GM21515 (cell line): ENCODE data around the gene HNRNPCL2.
"Not testable (repeated sequence)": the region's sequence is repeated elsewhere in the genome, so short reads cannot be mapped to it uniquely, and the experiment has no call there.

ENCODE experiments used
- ATAC-seq: cut with Tn5 transposase; IDR thresholded peaks from one replicate; pipeline ENCODE4 v1.9.1; 2021; ENCODE audit not compliant: unreplicated experiment

The HNRNPCL2 gene

DNA sequence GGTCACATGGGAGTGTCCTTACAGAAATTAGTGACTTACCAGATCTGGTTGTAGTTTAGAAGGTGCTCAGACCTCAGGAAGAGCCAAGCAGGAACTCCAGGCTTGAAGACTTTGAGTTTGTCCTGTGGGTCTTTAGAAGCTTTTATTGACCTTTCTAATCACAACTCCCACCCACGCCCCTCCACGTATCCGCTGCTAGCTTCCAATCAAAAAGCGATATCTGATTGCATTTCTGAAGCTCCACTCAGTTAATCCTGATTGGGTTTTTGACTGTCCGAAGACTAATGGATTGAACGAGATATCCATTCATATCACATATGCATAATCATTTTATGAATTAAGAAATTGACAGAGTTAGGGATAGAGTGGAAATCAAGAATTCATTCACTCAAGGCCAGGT, at the start of gene HNRNPCL2:
Gene HNRNPCL2, minus strand, starts transcription at position 101 of the 400 bp plus-strand sequence. CDS start 454 bp downstream, outside the sequence.
- not testable (repeated sequence) for ATAC-seq

DNA sequence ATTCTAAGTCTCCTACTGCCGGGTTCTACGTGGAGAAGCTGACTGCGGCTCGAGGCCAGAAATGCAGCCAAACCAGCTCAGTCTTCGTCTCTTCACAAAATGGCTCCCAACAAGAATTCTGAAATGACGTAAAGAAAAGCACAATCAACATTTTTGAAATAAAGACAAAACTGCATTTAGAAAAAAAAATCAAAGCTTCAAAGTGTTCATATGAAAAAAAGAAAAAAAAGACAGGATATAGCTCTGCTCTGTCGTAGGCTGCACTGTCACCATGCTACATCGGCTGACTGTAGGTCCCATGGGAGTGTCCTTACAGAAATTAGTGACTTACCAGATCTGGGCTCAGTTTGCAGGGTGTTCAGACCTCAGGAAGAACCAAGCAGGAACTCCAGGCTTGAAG, 48.9 kb upstream of the HNRNPCL2 start, which contains the start of gene HNRNPCL4:
Gene HNRNPCL4, minus strand, starts transcription at position 101 of the 400 bp plus-strand sequence. CDS start 164 bp downstream, outside the sequence.
- not testable (repeated sequence) for ATAC-seq

DNA sequence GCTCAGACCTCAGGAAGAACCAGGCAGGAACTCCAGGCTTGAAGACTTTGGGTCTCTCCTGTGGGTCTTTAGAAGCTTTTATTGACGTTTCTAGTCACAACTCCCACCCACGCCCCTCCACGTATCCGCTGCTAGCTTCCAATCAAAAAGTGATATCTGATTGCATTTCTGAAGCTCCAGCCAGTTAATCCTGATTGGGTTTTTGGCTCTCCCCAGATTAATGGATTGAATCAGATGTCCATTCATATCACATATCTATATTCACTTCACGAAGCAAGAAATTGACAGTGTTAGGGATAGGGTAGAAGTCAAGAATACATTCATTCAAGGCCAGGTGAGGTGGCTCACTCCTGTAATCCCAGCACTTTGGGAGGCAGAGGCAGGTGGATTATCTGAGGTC, 39.3 kb upstream of the HNRNPCL2 start, which contains the start of gene PRAMEF26:
Gene PRAMEF26, minus strand, starts transcription at position 101 of the 400 bp plus-strand sequence. CDS start 2,914 bp downstream, outside the sequence.
- not testable (repeated sequence) for ATAC-seq

DNA sequence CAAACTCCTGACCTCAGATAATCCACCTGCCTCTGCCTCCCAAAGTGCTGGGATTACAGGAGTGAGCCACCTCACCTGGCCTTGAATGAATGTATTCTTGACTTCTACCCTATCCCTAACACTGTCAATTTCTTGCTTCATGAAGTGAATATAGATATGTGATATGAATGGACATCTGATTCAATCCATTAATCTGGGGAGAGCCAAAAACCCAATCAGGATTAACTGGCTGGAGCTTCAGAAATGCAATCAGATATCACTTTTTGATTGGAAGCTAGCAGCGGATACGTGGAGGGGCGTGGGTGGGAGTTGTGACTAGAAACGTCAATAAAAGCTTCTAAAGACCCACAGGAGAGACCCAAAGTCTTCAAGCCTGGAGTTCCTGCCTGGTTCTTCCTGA, 46.2 kb downstream of the HNRNPCL2 start, which contains the start of gene PRAMEF25:
Gene PRAMEF25, plus strand, starts transcription at position 301 of the 400 bp plus-strand sequence. CDS start 2,920 bp downstream, outside the sequence.
- not testable (repeated sequence) for ATAC-seq
